GM21528 (cell line): ENCODE data around the gene ZNHIT1.

Source experiments
- ATAC-seq: cut with Tn5 transposase; IDR thresholded peaks from one replicate; pipeline ENCODE4 v1.9.1; 2021; ENCODE audit warnings: mild to moderate bottlenecking, moderate library complexity; ENCODE audit not compliant: unreplicated experiment, low FRiP score

ZNHIT1 gene

DNA sequence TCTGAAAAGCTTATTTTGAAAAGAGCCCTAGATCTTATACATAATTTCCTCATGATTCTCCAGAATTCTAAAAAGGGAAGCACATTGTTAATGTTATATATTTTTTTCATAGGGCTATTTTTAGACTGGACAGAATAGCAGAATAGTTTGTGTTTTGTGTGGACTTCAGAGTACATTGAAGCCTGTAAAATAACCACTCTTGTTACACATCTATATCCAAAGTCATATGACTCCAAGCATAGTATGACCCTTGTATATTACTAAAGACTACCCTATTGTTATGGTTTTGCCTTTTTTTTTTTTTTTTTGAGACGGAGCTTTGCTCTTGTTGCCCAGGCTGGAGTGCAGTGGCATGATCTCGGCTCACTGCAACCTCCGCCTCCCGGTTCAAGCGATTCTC, 53.1 kb downstream of the ZNHIT1 start:
- no peak for ATAC-seq

DNA sequence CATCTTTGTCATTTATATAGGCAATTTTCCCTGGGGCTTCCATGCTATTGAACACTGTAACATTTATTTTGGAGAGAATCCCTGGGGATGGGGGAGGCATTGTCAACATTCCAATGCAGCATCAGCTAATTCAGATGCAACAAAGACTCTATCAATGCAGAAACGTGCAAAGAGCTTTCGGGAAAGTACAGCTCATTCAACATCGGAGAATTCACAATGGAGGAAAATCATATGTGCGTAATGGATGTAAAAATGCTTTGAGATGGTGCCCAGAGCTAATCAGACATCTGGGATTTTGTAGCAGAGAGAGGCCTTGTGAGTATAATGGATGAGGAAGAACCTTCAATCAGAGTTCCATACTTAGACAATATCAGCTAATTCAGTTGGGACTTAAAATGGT, 55.2 kb downstream of the ZNHIT1 start:
- no peak for ATAC-seq
